Mucosa of descending colon (tissue), 3 donors: ENCODE results near the gene GALNT7. TPM values are rescaled to one million over a fixed set of nuclear protein-coding genes. Genes with fewer than 3 reads are reported as not detected.
A peak's percentile ranks its signal among the peaks of the same experiment; 100 is the strongest.

Experiments used
- ATAC-seq: fragments of 200-7000 bp; cut with Tn5 transposase; one replicate; pipeline ENCODE4 v1.9.1; 2020; ENCODE audit warnings: mild to moderate bottlenecking, moderate library complexity
- DNase-seq, 3 donors: peaks; one replicate each; pipeline ENCODE4 v3.0.0-alpha.2; 2020
- H3K36me3 ChIP-seq: fragments of 200-600 bp; one replicate; pipeline ENCODE4 v1.8.0; 2021; ENCODE audit warnings: low read depth, mild to moderate bottlenecking
- H3K4me1 ChIP-seq: fragments of 200-600 bp; one replicate; pipeline ENCODE4 v1.8.0; 2021; ENCODE audit warnings: low read depth, mild to moderate bottlenecking
- H3K4me3 ChIP-seq: fragments of 200-600 bp; one replicate; pipeline ENCODE4 v1.8.0; 2021; ENCODE audit warnings: mild to moderate bottlenecking
- H3K9me3 ChIP-seq: fragments of 200-600 bp; one replicate; pipeline ENCODE4 v1.8.0; 2021; ENCODE audit warnings: mild to moderate bottlenecking
- intact Hi-C, 2 donors: fragments of 100-400 bp; cut with DNase I in 1 of 2; cut with micrococcal nuclease in 1 of 2; formaldehyde crosslinking; loops; one replicate each; pipeline versions ENCODE4 v1.11.0 to v1.11.1; 2022; cut with DNase I, micrococcal nuclease
- total RNA-seq, 3 donors: library from RNA; stranded (reverse); fragmentation: NEBNext Ultra II Directional in 2 of 3; extraction: Animal tissue kit (Norgen Biotek cat#: 25700) in 2 of 3; gene quantifications; one replicate each; pipeline versions ENCODE4 v1.2.1 to v1.2.4, GENCODE V29; 2021 to 2023
- TF ChIP-seq, protein P1 (sequence below): fragments of 200-600 bp; IDR thresholded peaks from one replicate; pipeline ENCODE4 v1.8.0; 2022; ENCODE audit warnings: antibody characterized with exemption, mild to moderate bottlenecking
- donor health status: DM: no; HTN: no; CAD: no; lungs with moderate emphysema.
- donor health status: DM: no; HTN: no; CAD: no.
- donor health status: DM: no; HTN: yes; CAD: no.

The GALNT7 gene
- total RNA-seq, 3 donors from 2014 or later = 61.4 to 141 (median 109) TPM

DNA sequence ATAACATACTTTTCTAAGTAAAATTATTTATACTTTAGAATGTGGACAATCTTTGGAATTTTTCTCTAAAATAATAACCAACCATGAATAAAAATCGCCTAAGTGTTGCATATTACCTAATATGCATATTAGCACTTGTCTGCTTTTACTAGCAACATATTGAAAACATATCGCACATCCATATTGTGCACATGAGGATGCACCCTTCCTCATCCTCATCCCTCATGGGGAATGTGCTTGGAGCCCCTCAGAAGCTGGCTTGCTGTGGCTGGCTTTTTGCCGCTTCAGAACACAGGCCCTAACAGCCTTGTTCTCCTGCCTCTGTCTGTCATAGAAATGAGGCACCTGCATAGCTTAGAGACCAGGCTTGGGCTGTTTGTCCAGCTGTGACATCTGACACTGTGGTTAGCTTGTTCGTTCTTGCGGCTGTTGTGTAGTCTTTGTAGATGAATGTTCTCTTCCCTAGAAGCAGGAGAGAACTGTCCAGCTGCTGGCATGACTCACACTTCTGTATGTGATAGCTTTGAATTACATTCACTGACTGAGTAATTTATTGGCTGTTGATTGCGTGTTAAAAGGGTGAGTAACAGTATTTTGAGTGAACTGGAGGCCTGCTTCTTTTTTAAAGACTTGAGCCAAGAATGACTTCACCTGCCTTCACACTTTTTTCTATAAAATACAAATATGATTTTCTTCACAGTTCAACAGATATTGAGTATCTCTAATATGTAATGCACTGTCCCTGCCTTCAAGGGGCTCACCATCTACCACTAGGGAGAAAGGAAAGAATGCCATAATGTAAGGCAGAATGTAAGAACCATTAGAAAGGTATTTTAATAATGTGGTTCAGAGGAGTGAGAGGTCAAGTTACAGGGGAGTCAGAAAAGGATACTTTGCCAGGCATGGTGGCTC lies 83.7 kb downstream of the GALNT7 start:
- intact Hi-C loops = loop anchor here in 1 of 2 donors (10.0 kb wide), 1 partner anchor 237 kb away; no protein-coding TSS in a partner anchor
- no peak overlapping the region for H3K4me3 ChIP-seq
- DNase-seq (peak in 1 of 3 donors; percentile 35), ATAC-seq (peak; percentile 98)
- no peaks in the 10 kb centered on the region for H3K36me3 ChIP-seq
- TF ChIP-seq, protein P1, sequence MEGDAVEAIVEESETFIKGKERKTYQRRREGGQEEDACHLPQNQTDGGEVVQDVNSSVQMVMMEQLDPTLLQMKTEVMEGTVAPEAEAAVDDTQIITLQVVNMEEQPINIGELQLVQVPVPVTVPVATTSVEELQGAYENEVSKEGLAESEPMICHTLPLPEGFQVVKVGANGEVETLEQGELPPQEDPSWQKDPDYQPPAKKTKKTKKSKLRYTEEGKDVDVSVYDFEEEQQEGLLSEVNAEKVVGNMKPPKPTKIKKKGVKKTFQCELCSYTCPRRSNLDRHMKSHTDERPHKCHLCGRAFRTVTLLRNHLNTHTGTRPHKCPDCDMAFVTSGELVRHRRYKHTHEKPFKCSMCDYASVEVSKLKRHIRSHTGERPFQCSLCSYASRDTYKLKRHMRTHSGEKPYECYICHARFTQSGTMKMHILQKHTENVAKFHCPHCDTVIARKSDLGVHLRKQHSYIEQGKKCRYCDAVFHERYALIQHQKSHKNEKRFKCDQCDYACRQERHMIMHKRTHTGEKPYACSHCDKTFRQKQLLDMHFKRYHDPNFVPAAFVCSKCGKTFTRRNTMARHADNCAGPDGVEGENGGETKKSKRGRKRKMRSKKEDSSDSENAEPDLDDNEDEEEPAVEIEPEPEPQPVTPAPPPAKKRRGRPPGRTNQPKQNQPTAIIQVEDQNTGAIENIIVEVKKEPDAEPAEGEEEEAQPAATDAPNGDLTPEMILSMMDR = no peak
- no peaks in the 10 kb centered on the region for H3K4me1 ChIP-seq
- H3K9me3 ChIP-seq = no peaks in the 10 kb centered on the region

DNA sequence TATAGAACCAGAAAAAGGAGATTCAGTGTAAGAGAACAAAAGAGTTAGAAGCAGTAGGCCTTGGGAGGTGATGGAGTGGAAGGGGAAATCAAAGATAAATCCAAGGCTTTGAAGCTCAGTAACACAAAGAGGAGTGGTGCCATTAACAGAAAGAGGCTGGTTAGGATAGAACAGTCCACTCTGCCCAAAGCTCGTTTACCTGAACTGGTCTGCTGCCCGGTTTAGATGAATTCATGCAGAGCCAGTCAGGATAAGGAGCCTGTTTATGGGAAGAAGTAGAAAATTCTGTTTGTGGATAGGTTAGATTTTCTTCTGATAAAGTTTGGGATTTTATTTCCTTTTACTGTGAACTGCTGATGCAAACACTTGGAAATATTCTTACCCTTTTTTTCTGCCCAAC lies 85.0 kb downstream of the GALNT7 start:
- intact Hi-C loops = loop anchor here in 1 of 2 donors (10.0 kb wide), 1 partner anchor 239 kb away; no protein-coding TSS in a partner anchor
- no peaks in the 10 kb centered on the region for H3K4me1 ChIP-seq
- TF ChIP-seq, protein P1 = no peak
- ATAC-seq (no peak), DNase-seq (no peak)
- no peaks in the 10 kb centered on the region for H3K9me3 ChIP-seq
- H3K4me3 ChIP-seq = no peak overlapping the region
- no peaks in the 10 kb centered on the region for H3K36me3 ChIP-seq

DNA sequence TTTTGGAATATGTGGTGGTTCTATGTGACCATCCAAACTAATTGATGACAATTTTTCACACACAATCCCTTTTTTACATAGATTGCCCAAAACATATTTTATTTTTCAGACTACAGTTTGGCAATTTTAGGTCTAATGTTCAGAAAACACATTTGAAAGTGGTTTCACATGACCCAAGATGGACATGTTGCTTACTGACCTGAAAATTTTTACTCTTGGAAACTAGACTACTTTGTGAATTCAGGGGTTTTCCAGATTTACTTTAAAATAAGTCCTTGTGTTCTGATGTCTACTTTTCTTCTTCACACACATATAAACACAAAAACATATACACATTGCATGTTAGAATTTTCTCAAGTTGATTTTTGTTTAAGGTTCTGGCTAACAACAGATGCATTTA lies 86.0 kb downstream of the GALNT7 start:
- ATAC-seq = no peak
- no peak overlapping the region for H3K4me3 ChIP-seq

DNA sequence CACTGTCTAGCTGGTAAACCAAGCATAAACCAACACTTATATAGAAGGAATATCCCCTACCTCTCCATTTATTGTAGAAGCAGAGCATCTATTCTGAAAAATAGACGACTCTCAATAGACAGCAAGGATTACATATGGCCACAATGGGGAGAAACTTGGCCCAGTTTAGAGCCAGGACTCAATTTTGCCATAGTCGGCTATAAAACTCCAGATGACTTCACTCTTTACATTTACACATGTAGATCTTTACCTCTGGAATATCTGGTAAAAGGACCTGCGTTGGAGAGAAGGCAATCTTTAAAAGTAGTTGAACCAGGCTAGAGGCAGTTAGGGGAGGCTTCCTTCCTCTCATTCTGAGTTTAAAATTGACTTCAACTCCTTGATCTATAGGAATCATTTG lies 88.2 kb downstream of the GALNT7 start:
- H3K36me3 ChIP-seq = no peaks in the 10 kb centered on the region
- no peaks in the 10 kb centered on the region for H3K9me3 ChIP-seq
- intact Hi-C loops = loop anchor here (5.0 to 10.0 kb wide), 2 partner anchors 230 to 242 kb away; no protein-coding TSS in a partner anchor
- H3K4me3 ChIP-seq = no peak overlapping the region
- no peak for DNase-seq
- TF ChIP-seq, protein P1 = no peak
- H3K4me1 ChIP-seq = no peaks in the 10 kb centered on the region
- no peak for ATAC-seq

More for the DNA sequence above, 86.0 kb downstream of the GALNT7 start:
- no peaks in the 10 kb centered on the region for H3K9me3 ChIP-seq
- intact Hi-C loops = loop anchor here (5.0 to 10.0 kb wide), 2 partner anchors 227 to 240 kb away; no protein-coding TSS in a partner anchor
- no peaks in the 10 kb centered on the region for H3K36me3 ChIP-seq
- no peak for DNase-seq
- H3K4me1 ChIP-seq = no peaks in the 10 kb centered on the region
- TF ChIP-seq, protein P1 = no peak

DNA sequence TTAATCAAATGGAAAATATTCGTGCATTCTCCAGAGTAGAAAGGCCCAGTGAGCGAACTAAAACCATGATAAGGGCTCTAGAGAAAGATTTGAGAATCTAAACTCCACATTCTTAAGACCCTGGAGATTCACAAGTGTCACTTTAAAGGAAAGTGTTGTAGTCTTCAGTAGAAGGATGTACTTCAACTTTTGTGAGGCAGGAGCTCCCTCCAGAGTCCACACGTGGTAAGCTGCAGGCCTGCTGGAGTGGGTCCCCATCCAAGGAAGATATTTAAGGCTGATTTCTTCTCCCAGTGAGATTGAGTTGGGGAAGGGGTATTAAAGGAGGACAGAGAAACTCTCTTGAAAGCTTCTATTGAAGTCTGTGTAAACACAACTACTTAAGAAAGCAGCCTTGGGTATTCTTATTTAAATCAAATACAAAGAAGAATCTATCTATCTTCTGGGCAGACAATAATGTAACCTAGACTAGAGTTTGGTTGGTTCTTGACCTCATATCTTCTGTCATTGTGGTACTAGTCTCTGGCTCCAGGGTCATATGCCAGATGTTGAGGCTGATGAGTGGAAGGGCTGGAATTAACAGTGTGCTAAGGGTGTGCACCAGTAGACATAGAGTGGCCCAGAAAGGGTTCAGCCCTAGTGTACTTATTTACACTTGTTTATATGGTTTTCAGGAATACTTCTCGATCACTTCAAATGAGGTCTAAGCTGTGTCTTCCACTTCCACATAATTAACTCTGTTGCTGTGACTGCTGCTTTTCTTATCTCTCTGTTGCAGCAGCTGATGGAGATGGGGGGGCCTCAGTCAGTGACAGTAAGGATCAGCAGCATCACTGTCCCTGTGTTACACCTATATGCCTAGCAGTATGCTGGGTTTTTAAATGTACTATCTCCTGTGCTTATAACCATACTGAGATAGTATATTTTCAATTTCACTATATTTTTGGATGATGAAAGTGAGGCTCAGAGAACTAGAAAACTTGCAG lies 89.4 kb downstream of the GALNT7 start:
- Histone ChIP-seq H3K4me1 (no peaks in the 10 kb centered on the region), H3K9me3 (no peaks in the 10 kb centered on the region), H3K4me3 (no peak overlapping the region), H3K36me3 (no peaks in the 10 kb centered on the region)
- ATAC-seq (peak; percentile 83), DNase-seq (peak in 2 of 3 donors; percentile 54 to 76)
- TF ChIP-seq, protein P1 = peak; percentile 38
- intact Hi-C loops = loop anchor here (5.0 to 10.0 kb wide), 2 partner anchors 231 to 243 kb away; no protein-coding TSS in a partner anchor
